ENCODE data around the gene CFAP65. TPM values are rescaled to one million over a fixed set of nuclear protein-coding genes. Genes with fewer than 3 reads are reported as not detected.

Gene CFAP65
- total and polyA plus RNA-seq, 2 of the 13 experiments (the other 11 are each of a cell fraction or from before 2014, with no cell fraction given) = 0.05 TPM; not detected in 1

DNA sequence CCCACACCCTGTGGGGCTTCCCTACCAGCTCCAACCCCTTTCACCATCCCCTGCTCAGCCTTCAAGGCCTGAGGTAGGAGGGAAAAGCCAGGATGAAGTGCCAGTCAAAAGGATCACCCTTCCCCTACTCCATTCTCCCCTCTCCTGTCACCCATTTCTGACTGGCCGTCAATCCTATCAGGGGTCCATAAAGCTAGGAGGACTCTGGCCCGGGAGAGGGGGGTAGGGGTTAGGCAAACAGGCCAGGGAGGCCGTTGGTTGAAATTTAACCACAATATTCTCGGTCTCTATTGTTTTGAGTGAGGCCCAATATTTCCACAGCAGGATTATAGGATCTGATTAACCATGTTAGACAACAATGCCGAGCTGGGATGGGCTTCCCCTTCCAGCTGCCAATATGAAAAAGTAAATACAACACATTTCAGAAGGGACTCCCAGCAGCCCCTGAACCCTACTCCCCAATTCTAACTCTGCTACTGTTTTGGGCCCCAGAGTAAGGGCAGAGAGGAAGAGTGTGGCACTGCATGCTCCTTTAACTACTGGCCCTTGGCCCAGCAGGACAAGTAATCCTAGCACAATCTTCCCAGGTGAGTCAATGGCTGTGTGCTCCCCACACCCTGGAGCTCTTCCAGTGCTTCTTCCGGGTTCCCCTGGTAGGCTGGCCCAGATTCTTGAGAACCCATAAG, 30.0 kb upstream of the CFAP65 start (continued):
- TF ChIP-seq PTBP1 (IDR thresholded peaks at IDR 0.05; ENCODE audit: low read depth, low read length, poor library complexity, severe bottlenecking) (no peak), ZNF331 (CRISPR knock-in tag; IDR thresholded peaks at IDR 0.05) (0 out of 2 replicates have a peak, but pooled peaks have one; percentile 44), ZNF616 (CRISPR knock-in tag; IDR thresholded peaks at IDR 0.05; ENCODE audit: low read depth) (no peak), NFE2L2 (IDR thresholded peaks at IDR 0.05; ENCODE audit: low read length) (no peak), THYN1 (CRISPR knock-in tag; IDR thresholded peaks at IDR 0.05; ENCODE audit: borderline replicate concordance, low read depth) (no peak), SIN3B (IDR thresholded peaks at IDR 0.05; ENCODE audit: low read length) (no peak), DNMT3B (CRISPR knock-in tag; conservative IDR thresholded peaks at IDR 0.05) (no peak), ZNF747 (CRISPR knock-in tag; IDR thresholded peaks at IDR 0.05; ENCODE audit: borderline replicate concordance) (no peak), ZFP82 (CRISPR knock-in tag; IDR thresholded peaks at IDR 0.05; ENCODE audit: borderline replicate concordance) (no peak), REPIN1 (CRISPR knock-in tag; IDR thresholded peaks at IDR 0.05; ENCODE audit: borderline replicate concordance, low read depth) (peak; percentile 92; the same call in 1 of the 2 replicates)
- TF ChIP-seq, protein P1, sequence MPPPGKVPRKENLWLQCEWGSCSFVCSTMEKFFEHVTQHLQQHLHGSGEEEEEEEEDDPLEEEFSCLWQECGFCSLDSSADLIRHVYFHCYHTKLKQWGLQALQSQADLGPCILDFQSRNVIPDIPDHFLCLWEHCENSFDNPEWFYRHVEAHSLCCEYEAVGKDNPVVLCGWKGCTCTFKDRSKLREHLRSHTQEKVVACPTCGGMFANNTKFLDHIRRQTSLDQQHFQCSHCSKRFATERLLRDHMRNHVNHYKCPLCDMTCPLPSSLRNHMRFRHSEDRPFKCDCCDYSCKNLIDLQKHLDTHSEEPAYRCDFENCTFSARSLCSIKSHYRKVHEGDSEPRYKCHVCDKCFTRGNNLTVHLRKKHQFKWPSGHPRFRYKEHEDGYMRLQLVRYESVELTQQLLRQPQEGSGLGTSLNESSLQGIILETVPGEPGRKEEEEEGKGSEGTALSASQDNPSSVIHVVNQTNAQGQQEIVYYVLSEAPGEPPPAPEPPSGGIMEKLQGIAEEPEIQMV (CRISPR knock-in tag; IDR thresholded peaks at IDR 0.05; ENCODE audit: low read depth) = 0 out of 2 replicates have a peak, but pooled peaks have one; percentile 63
- TF ChIP-seq, protein P2, sequence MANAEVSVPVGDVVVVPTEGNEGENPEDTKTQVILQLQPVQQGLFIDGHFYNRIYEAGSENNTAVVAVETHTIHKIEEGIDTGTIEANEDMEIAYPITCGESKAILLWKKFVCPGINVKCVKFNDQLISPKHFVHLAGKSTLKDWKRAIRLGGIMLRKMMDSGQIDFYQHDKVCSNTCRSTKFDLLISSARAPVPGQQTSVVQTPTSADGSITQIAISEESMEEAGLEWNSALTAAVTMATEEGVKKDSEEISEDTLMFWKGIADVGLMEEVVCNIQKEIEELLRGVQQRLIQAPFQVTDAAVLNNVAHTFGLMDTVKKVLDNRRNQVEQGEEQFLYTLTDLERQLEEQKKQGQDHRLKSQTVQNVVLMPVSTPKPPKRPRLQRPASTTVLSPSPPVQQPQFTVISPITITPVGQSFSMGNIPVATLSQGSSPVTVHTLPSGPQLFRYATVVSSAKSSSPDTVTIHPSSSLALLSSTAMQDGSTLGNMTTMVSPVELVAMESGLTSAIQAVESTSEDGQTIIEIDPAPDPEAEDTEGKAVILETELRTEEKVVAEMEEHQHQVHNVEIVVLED (CRISPR knock-in tag; IDR thresholded peaks at IDR 0.05; ENCODE audit: borderline replicate concordance) = peak; percentile 31; the same call in 1 of the 2 replicates
- TF ChIP-seq, protein P3, sequence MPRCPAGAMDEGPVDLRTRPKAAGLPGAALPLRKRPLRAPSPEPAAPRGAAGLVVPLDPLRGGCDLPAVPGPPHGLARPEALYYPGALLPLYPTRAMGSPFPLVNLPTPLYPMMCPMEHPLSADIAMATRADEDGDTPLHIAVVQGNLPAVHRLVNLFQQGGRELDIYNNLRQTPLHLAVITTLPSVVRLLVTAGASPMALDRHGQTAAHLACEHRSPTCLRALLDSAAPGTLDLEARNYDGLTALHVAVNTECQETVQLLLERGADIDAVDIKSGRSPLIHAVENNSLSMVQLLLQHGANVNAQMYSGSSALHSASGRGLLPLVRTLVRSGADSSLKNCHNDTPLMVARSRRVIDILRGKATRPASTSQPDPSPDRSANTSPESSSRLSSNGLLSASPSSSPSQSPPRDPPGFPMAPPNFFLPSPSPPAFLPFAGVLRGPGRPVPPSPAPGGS (CRISPR knock-in tag; IDR thresholded peaks at IDR 0.05) = peak; percentile 87
- TF ChIP-seq, protein P4, sequence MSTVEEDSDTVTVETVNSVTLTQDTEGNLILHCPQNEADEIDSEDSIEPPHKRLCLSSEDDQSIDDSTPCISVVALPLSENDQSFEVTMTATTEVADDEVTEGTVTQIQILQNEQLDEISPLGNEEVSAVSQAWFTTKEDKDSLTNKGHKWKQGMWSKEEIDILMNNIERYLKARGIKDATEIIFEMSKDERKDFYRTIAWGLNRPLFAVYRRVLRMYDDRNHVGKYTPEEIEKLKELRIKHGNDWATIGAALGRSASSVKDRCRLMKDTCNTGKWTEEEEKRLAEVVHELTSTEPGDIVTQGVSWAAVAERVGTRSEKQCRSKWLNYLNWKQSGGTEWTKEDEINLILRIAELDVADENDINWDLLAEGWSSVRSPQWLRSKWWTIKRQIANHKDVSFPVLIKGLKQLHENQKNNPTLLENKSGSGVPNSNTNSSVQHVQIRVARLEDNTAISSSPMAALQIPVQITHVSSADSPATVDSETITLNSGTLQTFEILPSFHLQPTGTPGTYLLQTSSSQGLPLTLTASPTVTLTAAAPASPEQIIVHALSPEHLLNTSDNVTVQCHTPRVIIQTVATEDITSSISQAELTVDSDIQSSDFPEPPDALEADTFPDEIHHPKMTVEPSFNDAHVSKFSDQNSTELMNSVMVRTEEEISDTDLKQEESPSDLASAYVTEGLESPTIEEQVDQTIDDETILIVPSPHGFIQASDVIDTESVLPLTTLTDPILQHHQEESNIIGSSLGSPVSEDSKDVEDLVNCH (CRISPR knock-in tag; IDR thresholded peaks at IDR 0.05) = no peak

Measured in HepG2 (cell line).